Midbrain (tissue), 1 donor: ENCODE data around the gene JAG2.

Source experiments
- DNase-seq: peaks from one replicate; lab custom pipeline; 2025; lab: John Stamatoyannopoulos, UW

JAG2 gene

DNA sequence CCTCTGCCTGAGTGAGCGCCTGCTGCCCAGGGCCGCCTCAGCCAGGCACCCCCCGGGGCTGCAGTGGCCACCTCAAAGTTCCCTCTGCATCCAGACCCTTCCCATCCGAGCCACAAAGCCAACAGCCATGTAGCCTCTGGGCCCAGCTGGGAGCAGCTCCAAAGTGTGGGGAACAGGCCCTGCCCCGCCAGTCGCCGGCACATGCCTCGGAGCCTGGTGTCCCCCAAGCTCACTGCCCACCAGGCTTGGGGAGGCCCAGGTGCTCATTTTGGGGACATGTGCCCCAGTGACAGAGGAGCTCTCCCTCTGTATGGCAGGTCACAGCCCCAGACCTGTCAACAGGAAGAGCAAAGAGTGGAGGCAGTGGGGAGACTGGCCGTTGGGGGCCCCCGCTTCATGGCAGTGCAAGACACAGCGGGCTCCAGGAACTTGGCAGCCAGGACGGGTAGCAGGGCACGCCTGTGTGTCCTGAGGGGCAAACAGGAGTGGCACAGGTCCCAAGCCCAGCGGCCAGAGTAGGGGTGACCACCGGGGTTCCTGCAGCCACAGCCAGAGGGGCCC is 29.9 kb downstream of the JAG2 start:
- DNase-seq: no peak

DNA sequence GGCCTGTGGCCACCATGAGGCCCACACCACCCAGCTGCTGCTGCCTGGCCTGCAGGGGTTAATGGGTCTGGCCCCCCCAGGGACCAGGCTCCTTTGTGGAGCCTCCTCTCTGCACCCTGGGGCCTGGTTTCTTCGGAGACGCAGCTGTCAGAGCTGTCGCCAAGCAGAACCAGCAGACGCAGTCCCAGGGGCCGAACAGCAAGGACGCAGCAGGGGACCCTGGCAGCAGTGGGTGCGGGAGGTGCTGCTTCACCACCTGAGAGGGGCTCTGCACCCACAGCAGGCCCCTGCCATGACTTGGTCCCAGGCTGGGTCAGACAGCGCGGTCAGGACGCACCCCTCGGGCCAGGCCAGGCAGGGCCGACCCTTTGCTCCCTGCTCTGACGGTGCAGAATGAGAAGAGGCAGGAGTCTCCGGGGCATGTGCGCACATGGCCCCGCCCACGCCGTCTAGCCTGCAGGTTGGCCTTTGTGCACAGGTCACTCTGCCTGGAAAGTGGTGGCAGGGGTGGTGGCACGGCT is 30.5 kb downstream of the JAG2 start:
- no peak for DNase-seq

DNA sequence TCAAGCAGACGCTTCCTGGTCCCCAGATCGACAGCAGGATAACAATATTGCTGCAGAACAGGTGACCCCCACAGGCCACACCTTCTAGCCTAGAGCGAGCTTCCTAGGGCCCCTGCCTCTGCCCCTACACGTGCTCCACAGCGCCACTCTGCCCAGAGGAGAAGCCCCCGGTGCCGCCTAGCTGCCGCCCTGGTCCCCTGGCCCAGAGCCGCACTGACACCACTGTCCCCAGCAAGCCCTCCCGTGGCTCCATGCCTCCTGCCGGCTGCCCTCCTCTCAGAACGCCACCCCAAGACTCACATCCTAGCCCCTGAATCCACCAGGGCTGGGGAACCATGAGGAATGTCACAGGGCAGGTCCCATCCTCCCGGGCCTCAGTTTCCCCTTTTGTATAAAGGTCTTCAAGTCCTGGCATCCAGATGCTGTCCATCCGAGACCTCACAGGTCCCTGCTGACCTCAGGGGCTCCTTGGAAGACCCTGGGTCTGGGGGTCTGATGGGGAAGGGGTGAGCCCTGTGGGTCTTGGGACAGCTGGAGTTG is 31.0 kb downstream of the JAG2 start:
- DNase-seq: no peak

DNA sequence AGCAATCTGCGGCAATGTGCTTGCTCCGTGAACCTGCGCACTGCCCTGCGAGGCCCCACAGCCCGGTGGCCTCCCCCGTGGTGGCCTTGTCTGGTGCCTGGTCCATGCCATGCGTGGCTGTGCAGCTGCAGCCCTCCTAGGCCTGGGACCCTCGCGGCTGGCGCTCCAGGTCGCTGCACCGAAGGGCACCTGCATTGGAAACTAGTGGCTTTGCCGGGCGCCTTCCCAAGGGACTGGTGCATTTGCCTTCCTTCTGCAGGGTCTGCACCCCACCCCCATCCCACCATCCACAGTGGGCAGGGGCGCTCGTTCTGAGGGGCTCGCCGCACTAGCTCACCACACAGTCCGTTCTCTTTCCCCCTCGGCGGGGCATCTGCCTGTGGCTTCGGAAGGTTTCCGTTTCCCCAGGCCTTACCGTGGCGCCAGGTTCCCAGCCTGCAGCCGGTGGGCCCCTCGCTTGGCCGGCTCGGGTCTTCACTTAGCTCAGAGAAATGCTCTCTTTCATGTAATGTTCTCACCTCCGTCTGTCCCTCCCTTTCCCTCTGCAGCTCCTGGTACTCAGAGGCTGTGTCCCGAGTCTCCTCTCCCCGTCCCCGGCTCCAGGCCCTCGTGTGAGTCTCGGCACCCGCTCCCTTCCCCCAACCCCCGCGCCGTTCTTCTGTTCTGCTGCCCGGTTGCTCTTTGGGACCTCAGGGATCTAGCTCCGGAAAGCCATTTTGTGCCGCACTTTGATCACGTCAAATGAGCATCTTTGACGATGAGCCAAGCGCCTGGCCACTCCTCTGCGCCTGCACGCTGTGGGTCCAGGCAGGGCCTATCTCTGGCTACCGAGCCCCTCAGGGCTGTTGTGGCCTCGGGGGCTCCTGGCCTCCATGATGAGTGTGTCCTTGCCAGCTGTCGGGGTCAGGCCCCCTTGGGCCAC is 31.9 kb downstream of the JAG2 start:
- DNase-seq: no peak

DNA sequence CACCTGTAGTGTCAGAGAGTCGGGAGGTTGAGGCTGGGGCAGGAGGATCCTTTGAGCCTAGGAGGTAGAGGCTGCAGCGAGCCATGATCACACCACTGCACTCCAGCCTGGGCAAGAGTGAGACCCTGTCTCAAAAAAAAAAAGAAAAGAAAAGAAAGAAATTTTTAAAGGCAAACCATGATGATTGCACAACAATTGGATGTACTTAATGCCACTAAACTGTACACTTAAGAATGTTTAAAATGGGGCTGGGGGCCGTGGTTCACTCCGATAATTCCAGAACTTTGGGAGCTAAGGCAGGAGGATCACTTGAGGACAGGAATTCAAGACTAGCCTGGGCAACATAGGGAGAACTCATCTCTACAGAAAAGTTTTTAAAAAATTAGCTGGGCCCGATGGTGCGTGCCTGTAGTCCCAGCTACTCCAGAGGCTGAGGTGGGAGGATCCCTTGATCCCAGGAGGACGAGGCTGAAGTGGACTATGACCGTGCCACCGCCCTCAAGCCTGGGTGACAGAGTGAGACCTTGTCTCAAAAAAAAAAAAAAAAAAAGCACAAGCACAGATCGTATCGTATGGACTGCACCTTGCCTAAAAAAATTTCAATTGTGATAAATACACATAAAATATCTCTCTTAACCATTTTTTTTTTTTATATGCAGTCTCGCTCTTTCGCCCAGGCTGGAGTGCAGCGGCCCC is 32.7 kb downstream of the JAG2 start:
- no peak for DNase-seq

DNA sequence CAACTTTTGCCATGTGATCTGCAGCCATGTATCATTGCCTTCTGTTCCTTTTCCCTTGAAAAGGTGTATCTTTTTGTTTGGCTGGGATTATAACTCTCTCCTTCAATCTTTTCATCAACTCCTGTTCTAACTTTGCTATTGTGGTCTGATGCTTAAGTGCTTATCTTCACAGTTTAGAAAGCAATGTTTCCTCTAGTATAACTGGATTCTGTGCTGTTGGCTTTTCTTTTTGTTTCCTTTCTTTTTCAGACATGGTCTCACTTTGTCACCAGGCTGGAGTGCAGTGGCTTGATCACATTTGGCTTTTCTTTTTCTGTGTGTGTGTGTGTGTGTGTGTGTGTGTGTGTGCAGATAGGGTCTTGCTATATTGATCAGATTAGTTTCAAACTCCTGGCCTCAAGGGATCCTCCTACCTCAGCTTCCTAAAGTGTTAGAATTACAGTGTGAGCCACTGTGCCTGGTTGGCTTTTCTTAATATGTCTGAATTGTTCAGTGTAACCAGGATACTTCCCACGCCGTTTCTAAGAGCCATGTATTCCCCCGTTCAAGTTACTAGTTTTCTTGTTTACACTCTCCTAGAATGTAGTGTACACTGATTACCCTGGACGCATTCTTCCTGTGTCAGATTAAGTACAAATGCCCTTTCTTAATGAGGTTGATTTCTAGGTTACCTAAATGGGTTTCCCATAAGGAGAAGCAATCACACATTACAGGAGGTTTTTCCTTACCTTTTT is 35.5 kb downstream of the JAG2 start:
- no peak for DNase-seq

DNA sequence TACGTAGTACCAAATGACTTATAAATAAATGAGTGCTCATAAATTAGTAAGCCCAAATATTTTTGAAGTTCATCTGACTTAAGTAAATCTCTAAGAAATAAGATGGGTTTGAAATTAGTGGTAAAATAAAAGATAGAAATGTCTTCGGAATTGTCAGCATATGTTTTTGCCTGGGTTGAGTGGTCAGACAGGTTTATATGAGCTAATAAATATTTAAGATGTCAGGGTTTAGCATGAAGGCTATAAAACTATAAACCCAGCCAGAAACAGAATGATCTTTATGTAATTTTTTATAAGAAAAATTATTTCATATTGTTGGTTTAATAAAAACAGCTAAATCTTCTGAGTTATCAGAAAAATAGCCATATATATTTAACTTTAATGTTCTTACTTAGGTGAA is 37.3 kb downstream of the JAG2 start:
- no peak for DNase-seq

DNA sequence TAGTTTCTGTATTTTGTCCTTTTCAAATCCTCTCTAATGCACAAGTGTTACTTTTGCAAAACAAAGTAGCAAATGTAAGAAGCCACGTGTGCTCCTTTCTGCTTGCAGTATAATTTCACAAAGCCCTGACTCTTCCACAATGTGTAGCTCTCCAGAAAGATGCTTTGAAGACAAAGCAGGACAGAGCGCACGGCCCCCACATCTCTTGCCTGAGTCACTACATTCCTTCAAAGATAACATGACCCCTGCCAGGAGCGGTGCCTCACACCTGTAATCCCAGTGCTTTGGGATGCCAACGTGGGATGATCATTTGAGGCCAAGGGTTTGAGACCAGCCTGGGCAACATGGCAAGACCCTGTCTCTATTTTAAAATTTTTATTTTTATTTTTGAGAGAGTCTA is 40.5 kb downstream of the JAG2 start:
- DNase-seq: no peak

DNA sequence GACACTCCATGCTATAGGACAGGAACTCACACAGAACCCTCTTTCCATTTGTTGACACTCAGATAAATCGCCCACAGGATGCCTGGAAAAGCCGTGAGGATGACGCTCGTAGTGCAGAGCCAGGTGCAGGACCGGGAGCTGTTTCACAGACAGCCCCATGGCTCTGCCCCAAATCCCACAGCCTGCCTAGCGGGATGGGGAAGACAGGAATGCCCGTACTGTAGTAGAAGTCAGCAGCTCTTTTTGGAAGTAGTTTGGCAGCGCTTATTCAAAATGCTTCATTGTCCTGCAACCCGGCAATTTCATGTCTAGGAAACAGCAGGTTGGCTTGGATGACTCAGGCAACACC is 41.6 kb downstream of the JAG2 start:
- no peak for DNase-seq

DNA sequence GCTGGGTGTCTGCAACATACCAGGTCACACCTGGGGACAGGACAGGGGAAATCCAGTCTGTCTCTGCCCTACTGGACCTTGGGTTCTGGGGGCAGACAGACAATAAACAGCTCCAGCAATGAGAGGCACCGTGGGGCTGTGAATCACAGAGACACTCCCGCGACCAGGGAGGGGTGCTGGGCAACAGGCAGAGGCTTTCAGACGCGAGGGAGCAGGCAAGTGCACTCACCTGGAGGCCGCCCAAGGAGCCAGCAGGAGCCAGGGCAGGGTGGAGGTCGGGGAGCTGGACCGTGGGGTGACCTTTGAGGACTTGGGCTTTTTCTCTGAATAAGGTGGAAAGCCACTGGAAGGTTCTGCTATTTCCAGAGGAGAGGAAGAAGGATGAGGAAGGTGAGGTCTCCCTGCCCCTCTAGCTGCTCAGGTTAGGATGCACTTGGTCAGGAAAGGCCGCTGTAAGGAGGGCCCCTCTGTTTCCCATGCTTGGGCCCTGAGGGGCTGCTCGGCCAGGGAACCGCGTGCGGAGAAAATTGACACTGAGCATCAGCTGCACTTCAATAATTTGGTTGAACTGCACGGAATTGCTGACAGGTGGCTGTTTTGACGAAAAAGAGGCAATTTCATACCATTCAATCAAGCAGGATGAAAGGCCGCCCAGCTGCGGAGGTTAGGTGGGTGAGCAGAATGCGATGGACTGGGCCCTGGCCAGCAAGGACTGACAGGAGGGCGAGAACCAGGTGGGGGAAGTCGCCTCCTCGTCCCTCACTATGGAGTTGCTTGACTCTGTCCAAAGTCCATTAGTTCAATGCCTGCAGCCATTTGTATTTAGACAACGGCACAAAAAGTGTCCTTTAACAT is 42.2 kb downstream of the JAG2 start:
- no peak for DNase-seq

DNA sequence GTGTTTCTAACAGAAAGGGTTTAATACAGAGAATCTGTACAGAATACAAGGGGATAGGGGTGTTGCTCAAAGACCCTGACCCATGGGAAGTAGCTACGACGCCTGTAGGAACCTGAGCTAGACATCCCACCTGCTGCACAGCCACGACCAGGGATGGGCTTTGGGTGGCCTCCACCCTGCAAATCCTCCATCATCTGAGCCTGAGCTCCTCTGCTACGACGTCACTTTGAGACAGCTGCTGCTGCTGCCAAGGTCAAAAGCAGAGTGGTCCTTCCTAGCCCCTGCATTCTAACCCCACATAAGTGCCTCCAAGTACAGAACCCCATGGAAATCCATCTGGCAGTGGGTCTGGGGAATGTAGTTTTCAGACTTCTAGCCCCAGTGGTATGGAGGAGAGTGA is 43.8 kb downstream of the JAG2 start:
- no peak for DNase-seq

DNA sequence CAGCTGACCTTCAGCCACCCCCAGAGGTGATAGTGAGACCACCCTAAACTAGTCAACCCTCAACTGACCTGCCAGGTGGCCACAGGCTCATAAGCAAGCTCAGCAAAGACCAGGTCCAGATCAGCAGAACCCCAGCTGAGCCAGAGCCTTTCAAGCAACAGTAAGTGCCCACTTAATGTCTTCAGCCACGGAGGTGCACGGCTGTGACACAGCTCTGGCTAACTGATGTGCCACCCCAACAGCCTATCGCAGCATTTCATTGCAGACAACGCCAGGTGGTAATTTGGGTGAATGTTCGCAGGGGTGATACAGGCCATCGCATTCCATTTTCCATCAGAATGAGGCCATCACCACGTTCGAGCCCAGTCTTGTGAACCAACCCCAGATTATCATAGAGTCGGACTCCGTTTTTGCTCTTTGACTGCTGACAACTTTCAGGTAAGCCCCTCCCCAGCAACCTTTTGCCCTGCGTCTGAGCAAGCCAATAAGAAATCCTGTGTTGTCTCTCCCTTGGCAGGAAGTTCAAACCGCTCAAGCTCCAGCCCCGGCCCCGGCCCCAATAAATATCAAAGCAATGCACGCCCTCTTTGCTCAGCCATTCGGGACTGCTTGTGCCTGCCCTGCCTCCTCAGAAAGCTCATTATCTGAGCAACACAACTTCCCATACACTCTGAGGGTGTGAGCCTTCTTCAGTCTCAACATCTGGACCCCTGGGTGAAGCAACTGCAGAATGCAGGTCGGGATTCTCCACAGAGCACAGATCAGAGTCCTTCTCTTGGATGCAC is 44.4 kb downstream of the JAG2 start:
- DNase-seq: no peak

DNA sequence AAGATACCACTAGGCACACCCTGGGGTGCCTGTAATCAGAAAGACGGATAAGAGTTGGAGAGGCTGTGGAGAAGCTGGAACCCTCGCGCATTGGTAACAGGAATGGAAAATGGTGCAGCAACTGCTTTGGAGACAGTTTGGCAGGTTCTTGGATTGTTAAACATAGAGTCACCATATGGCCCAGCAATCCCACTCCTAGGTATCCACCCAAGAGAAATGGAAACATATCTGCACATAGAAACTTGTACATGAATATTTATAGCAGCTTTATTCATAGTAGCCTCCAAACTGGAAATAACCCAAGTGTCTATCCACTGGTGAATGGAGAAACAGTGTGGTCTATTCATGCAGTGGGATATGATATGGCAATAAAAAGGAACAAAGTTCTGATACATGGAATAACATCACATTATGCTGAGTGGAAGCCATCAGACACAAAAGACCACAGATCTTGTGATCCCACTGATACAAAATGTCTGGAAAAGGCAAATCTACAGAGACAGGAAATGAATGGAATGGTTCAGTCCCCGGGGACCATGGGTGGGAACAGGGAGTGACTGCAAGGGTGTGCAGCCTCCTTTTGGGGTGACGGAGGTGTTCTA is 45.4 kb downstream of the JAG2 start:
- DNase-seq: no peak

DNA sequence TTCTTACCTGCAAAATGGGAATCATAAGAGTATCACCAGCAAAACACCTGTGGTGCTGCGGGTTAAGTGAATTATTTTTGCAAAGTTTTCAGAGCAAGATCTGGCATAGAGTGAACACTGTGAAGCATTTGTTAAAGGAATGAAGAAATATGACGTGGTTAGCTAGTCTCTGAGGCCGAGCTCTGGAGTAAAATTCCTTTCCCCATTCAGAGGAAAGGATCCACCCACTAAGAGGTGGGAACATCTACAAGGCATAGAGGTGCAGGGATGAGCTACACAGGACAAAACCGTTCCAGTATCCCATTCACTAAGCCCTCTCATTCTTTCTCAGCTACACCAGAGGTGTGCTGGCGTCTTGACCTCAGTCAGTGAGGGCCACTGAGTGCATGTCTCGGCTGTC is 48.5 kb downstream of the JAG2 start:
- DNase-seq: no peak

DNA sequence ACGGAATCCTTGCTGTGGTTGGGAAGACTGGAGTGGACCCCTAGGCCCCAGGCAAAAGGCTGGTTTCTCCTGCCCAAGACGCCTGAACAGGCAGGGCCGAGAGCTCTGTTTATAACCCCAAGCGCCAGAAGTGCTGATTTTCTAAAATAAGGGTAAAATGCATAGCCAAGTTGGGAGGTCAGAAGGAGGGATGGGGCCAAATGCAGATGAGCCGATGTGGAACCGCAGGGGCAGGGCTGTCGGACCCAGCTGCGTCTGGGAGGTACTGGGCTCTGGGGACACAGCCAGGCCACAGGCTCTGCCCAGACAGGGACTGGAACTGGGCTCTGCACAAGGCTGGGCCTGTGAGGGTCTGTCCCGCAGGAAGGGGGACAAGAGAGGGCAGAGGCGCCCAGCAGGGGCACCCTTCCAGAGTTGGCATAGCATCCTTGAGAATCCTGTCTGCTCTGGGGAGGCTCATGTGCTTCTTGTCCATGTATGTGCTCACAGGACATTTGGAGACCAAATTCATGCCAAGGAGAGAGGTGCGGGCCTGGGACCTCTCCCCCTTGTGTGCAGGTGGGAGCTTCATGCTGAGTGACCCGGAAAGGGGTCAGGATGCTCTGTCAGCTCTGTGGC is 49.1 kb downstream of the JAG2 start:
- no peak for DNase-seq

DNA sequence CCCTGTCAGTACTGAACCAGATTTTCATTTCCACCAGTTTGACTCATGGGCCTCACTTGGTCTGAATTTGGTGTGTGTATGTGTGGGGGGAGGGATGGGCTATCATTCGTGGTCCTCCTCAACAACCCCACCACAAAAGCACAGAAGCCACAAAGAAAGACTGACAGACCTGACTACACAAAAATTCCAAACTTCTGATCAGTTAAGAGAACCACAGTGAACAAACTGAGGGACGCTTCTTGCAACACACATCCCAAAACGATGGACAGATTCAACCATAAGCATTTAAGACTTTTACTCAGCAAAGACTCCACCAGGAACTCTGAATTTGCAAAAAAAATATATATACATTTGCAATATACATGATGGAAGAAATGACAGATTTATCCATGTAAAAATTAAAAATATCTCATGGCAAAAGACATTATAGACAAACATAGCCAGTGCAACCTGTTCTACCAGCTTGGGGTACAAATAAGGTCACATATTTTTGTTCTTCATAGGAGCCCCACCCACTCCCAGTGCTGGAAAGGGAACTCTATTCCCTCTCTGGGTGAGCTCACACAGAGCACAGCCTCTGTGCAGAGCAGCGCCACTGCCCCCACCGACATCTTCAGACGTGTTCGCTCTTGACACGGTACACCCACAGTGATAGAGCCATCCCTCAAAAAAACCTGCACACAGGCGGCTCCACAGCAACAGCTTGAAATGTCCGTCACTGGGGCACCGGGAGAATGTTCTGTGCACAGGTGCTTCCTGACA is 49.7 kb downstream of the JAG2 start:
- no peak for DNase-seq

DNA sequence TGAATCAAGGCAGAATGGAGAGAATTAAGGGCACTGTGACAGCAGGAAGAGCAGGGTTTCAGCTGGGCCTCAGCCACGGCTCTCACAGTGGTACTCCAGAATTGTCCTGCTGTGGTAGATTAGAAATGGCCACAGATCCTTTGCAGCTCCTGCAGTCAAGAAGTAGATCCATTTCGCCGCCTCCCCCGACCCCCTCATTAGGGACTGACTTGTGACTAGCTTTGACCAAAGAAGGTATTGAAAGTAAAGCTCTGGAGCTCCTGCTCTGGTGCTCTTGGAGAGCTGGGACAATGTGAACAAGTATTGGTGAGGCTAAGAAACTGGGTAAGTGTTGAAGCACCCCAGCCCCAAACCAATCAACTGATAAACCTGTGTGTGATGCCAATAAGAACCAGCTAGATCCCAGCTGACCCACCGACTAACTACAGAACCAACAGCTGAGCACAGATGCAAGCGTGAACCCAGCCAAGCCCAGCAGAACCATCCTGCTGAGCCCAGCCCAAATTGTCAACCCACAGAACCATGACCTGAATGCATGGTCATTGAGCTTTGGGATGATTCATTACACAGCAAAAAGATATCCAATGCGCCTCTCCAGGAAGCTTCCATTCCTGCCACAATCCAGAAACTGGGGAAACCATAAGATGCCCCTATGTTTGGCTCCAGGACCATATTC is 50.7 kb downstream of the JAG2 start:
- DNase-seq: no peak

DNA sequence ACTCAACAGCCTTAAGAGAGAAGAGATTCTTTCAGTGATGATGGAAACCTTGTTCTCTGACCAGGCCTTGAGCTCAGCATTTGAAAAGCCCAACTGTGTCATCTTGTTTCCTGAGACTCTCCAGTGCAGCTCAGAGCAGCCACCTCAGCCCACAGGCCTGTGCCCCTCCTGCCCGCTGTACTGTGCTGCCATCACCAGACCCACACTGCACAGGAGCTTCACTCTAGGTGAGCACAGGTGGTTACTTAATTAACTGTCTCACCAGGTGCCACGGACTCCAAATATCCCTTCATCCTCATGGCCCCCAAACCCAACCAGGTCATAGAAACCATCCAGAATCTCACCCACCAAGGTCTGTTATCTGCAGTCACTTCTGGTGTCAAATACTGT is 51.3 kb downstream of the JAG2 start:
- DNase-seq: no peak
